H9 (cell line): ENCODE data around the gene MYOF. TPM values are rescaled to one million over a fixed set of nuclear protein-coding genes. Genes with fewer than 3 reads are reported as not detected.

ENCODE experiments used
- DNase-seq: peaks from one replicate; pipeline ENCODE4 v3.0.0-alpha.2; 2017
- H2AFZ ChIP-seq: one replicate; pipeline ENCODE4 v1.6.1; 2013; ENCODE audit warnings: mild to moderate bottlenecking, low read length, control low read depth, moderate library complexity
- H2AK5ac ChIP-seq: 2 replicates; pipeline ENCODE4 v1.6.1; 2013; ENCODE audit warnings: low read length, control low read depth, mixed read lengths; ENCODE audit not compliant: insufficient read length
- H2BK120ac ChIP-seq: one replicate; pipeline ENCODE4 v1.6.1; 2013; ENCODE audit warnings: low read depth, mild to moderate bottlenecking, low read length, control low read depth, inconsistent platforms; ENCODE audit not compliant: poor library complexity, severe bottlenecking
- H2BK12ac ChIP-seq: 2 replicates; pipeline ENCODE4 v1.6.1; 2013; ENCODE audit warnings: low read length, control low read depth, mixed read lengths, low read depth; ENCODE audit not compliant: insufficient read length
- H2BK15ac ChIP-seq: 2 replicates; pipeline ENCODE4 v1.6.1; 2013; ENCODE audit warnings: low read depth, low read length, control low read depth
- H2BK20ac ChIP-seq: one replicate; pipeline ENCODE4 v1.6.1; 2013; ENCODE audit warnings: low read depth, mild to moderate bottlenecking, low read length, control low read depth, inconsistent platforms; ENCODE audit not compliant: poor library complexity, severe bottlenecking
- H2BK5ac ChIP-seq: 2 replicates; pipeline ENCODE4 v1.6.1; 2013; ENCODE audit warnings: low read length, control low read depth, mixed read lengths; ENCODE audit not compliant: insufficient read length
- H3K14ac ChIP-seq: 2 replicates; pipeline ENCODE4 v1.6.1; 2013; ENCODE audit warnings: low read length, control low read depth; ENCODE audit not compliant: insufficient read depth
- H3K18ac ChIP-seq: 2 replicates; pipeline ENCODE4 v1.6.1; 2013; ENCODE audit warnings: low read depth, mild to moderate bottlenecking, mixed read lengths, low read length, control low read depth; ENCODE audit not compliant: insufficient read length
- H3K23ac ChIP-seq: 2 replicates; pipeline ENCODE4 v1.6.1; 2013; ENCODE audit warnings: low read length, control low read depth, mixed read lengths, low read depth; ENCODE audit not compliant: insufficient read length
- H3K23me2 ChIP-seq: 2 replicates; pipeline ENCODE4 v1.6.1; 2013; ENCODE audit warnings: low read depth, mild to moderate bottlenecking, mixed read lengths, low read length, control low read depth; ENCODE audit not compliant: insufficient read length, poor library complexity, severe bottlenecking
- H3K27ac ChIP-seq: 2 replicates; pipeline ENCODE4 v1.5.1; 2013; ENCODE audit warnings: low read length, control low read depth, mixed read lengths, low read depth; ENCODE audit not compliant: insufficient read length
- H3K27me3 ChIP-seq: 2 replicates; pipeline ENCODE4 v1.6.1; 2013; ENCODE audit warnings: low read length, control low read depth, inconsistent platforms; ENCODE audit not compliant: insufficient read depth
- H3K4ac ChIP-seq: 2 replicates; pipeline ENCODE4 v1.6.1; 2013; ENCODE audit warnings: low read depth, mild to moderate bottlenecking, control low read depth, inconsistent platforms, low read length, moderate library complexity
- H3K4me1 ChIP-seq: 2 replicates; pipeline ENCODE4 v1.6.1; 2013; ENCODE audit warnings: low read length, control low read depth, inconsistent platforms; ENCODE audit not compliant: insufficient read depth
- H3K4me2 ChIP-seq: 2 replicates; pipeline ENCODE4 v1.6.1; 2013; ENCODE audit warnings: low read length, control low read depth, mixed read lengths; ENCODE audit not compliant: insufficient read length, insufficient read depth
- H3K56ac ChIP-seq: 2 replicates; pipeline ENCODE4 v1.6.1; 2013; ENCODE audit warnings: low read depth, mild to moderate bottlenecking, mixed read lengths, low read length, control low read depth; ENCODE audit not compliant: insufficient read length
- H3K79me1 ChIP-seq: 2 replicates; pipeline ENCODE4 v1.6.1; 2013; ENCODE audit warnings: low read depth, mild to moderate bottlenecking, moderate library complexity, low read length, control low read depth, inconsistent platforms; ENCODE audit not compliant: insufficient read depth, poor library complexity, severe bottlenecking
- H3K79me2 ChIP-seq: 2 replicates; pipeline ENCODE4 v1.6.1; 2013; ENCODE audit warnings: low read length, control low read depth, inconsistent platforms; ENCODE audit not compliant: insufficient read depth
- H3K9ac ChIP-seq: 2 replicates; pipeline ENCODE4 v1.6.1; 2013; ENCODE audit warnings: low read length, control low read depth, mixed read lengths; ENCODE audit not compliant: insufficient read length; ENCODE audit errors: extremely low read depth
- H3K9me3 ChIP-seq: one replicate; pipeline ENCODE4 v1.6.1; 2013; ENCODE audit warnings: low read depth, low read length, inconsistent platforms; ENCODE audit not compliant: control insufficient read depth
- H3T11ph ChIP-seq: one replicate; pipeline ENCODE4 v1.6.1; 2013; ENCODE audit warnings: mild to moderate bottlenecking, low read length, control low read depth, inconsistent platforms
- H4K20me1 ChIP-seq: one replicate; pipeline ENCODE4 v1.6.1; 2013; ENCODE audit not compliant: control insufficient read depth, insufficient read length, insufficient read depth
- H4K5ac ChIP-seq: 2 replicates; pipeline ENCODE4 v1.6.1; 2013; ENCODE audit warnings: low read depth, mild to moderate bottlenecking, mixed read lengths, low read length, control low read depth; ENCODE audit not compliant: insufficient read length
- H4K8ac ChIP-seq: replicated peaks from 2 replicates; pipeline ENCODE4 v1.6.1; 2013; ENCODE audit warnings: low read length, control low read depth, mixed read lengths, low read depth; ENCODE audit not compliant: insufficient read length
- H4K91ac ChIP-seq: 2 replicates; pipeline ENCODE4 v1.6.1; 2013; ENCODE audit warnings: low read depth, mild to moderate bottlenecking, moderate library complexity, mixed read lengths, low read length, control low read depth; ENCODE audit not compliant: insufficient read length
- H3K27ac Mint-ChIP-seq, 3 experiments: 2 replicates in 2 of 3; 3 replicates in 1 of 3; pipeline ENCODE4 v1.8.0; 2020 to 2021; ENCODE audit warnings: mixed read lengths in 3 of 3, mild to moderate bottlenecking in 1 of 3, moderate library complexity in 1 of 3
- H3K27me3 Mint-ChIP-seq: 2 replicates; pipeline ENCODE4 v1.8.0; 2021; ENCODE audit warnings: low read depth, mild to moderate bottlenecking, moderate library complexity, mixed read lengths
- H3K36me3 Mint-ChIP-seq, 3 experiments: 2 replicates in 2 of 3; 3 replicates in 1 of 3; pipeline ENCODE4 v1.8.0; 2020 to 2021; ENCODE audit warnings: low read depth in 3 of 3, mixed read lengths in 3 of 3; ENCODE audit not compliant: insufficient read depth in 1 of 3
- H3K4me1 Mint-ChIP-seq, 2 experiments: 2 replicates each; pipeline ENCODE4 v1.8.0; 2020; ENCODE audit warnings: mixed read lengths in 2 of 2
- H3K4me3 Mint-ChIP-seq, 2 experiments: 2 replicates in 1 of 2; 3 replicates in 1 of 2; pipeline ENCODE4 v1.8.0; 2020 to 2021; ENCODE audit warnings: mild to moderate bottlenecking in 2 of 2, mixed read lengths in 2 of 2, moderate library complexity in 1 of 2
- H3K9me3 Mint-ChIP-seq, 2 experiments: 2 replicates in 1 of 2; 3 replicates in 1 of 2; pipeline ENCODE4 v1.8.0; 2020; ENCODE audit warnings: mild to moderate bottlenecking in 2 of 2, mixed read lengths in 2 of 2, moderate library complexity in 1 of 2
- WGBS: extraction: QIAGEN DNeasy Blood & Tissue Kit; methylation state at CpG from one replicate; pipeline ENCODE4 v1.1.7; 2013; ENCODE audit warnings: missing lambda C conversion rate, low lambda C conversion rate, mixed read lengths; ENCODE audit not compliant: insufficient read length; ENCODE audit errors: extremely low coverage; 5-methylcytosine and 5-hydroxymethylcytosine counted together
- total RNA-seq: library from RNA; stranded (reverse); gene quantifications from 2 replicates; pipeline ENCODE4 v1.2.1, GENCODE V29; 2021
- TF ChIP-seq, protein P1 (sequence below): fragments of 200-600 bp; sonication (generic); conservative IDR thresholded peaks from 3 replicates; pipeline ENCODE4 v1.8.0; 2021; ENCODE audit warnings: antibody characterized with exemption, mild to moderate bottlenecking

Gene MYOF
- total RNA-seq, 1 experiment from 2014 or later: 2.8 TPM

DNA sequence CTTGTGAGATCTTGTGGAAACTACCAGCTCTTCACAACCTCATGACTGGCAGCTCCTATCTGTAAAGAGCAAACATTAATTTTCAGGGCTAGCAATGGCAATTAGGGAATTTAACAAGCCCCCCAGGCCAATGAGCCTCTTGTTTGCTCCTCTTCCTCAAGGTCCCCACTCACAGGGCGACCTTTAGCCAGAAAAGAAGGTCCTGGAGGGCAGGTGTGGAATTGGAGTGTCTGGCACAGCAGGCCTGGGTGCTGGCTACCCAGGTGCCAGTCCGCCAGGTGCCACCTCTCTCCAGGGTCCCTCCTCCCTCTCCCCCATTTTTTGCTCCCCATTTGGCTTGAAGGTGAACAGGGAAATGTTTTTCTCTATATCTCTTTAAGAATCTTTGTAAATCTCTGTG, 12.4 kb upstream of the MYOF start:
- Histone ChIP-seq H2BK20ac (no peak overlapping the region), H3K23me2 (peaks cover 9% of the 10 kb centered on the region), H2AFZ (no peak overlapping the region), H3T11ph (no peak overlapping the region), H3K79me2 (peaks cover 3% of the 10 kb centered on the region; the same call in 1 of the 2 replicates), H3K27ac (no peak overlapping the region), H4K5ac (no peak overlapping the region), H4K8ac (no peak overlapping the region), H3K9ac (no peak overlapping the region), H3K9me3 (no peaks in the 10 kb centered on the region), H4K91ac (no peak overlapping the region), H2AK5ac (no peak overlapping the region), H3K4me2 (no peak overlapping the region), H2BK120ac (no peak overlapping the region), H2BK5ac (no peak overlapping the region), H3K4me1 (no peaks in the 10 kb centered on the region), H3K23ac (no peak overlapping the region), H3K14ac (no peak overlapping the region), H3K56ac (no peak overlapping the region), H3K27me3 (no peaks in the 10 kb centered on the region), H4K20me1 (no peaks in the 10 kb centered on the region), H2BK12ac (no peak overlapping the region), H3K18ac (no peak overlapping the region), H3K4ac (no peak overlapping the region), H2BK15ac (no peak overlapping the region), H3K79me1 (no peaks in the 10 kb centered on the region)
- Mint-ChIP-seq H3K4me3 (no peak overlapping the region), H3K27me3 (peaks cover 12% of the 10 kb centered on the region), H3K4me1 (peaks cover 18 to 22% of the 10 kb centered on the region in 2 experiments), H3K27ac (no peak overlapping the region), H3K36me3 (peaks cover 0 to under 1% (median 0%) of the 10 kb centered on the region in 3 experiments; a peak in 3 of 7 replicates), H3K9me3 (no peaks in the 10 kb centered on the region)
- WGBS: no CpG with 5 or more reads among the region's 2 CpGs
- DNase-seq: no peak
- TF ChIP-seq, protein P1, sequence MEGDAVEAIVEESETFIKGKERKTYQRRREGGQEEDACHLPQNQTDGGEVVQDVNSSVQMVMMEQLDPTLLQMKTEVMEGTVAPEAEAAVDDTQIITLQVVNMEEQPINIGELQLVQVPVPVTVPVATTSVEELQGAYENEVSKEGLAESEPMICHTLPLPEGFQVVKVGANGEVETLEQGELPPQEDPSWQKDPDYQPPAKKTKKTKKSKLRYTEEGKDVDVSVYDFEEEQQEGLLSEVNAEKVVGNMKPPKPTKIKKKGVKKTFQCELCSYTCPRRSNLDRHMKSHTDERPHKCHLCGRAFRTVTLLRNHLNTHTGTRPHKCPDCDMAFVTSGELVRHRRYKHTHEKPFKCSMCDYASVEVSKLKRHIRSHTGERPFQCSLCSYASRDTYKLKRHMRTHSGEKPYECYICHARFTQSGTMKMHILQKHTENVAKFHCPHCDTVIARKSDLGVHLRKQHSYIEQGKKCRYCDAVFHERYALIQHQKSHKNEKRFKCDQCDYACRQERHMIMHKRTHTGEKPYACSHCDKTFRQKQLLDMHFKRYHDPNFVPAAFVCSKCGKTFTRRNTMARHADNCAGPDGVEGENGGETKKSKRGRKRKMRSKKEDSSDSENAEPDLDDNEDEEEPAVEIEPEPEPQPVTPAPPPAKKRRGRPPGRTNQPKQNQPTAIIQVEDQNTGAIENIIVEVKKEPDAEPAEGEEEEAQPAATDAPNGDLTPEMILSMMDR: no peak
